Aorta (tissue), 5 donors: ENCODE data around the gene NR2F2. TPM values are rescaled to one million over a fixed set of nuclear protein-coding genes. Genes with fewer than 3 reads are reported as not detected.

ENCODE experiments used
- ATAC-seq: fragments of 200-7000 bp; cut with Tn5 transposase; one replicate; pipeline ENCODE4 v1.9.1; 2022; ENCODE audit warnings: moderate library complexity; ENCODE audit not compliant: low FRiP score
- DNase-seq, 2 donors: peaks; one replicate each; pipeline ENCODE4 v3.0.0-alpha.2; 2020
- H3K27ac ChIP-seq, 2 donors: one replicate each; pipeline ENCODE4 v1.5.1; 2013; ENCODE audit warnings: low read length in 2 of 2, mild to moderate bottlenecking in 2 of 2, moderate library complexity in 2 of 2, control low read depth in 1 of 2, inconsistent platforms in 1 of 2, low read depth in 1 of 2
- H3K27me3 ChIP-seq, 2 donors: one replicate each; pipeline ENCODE4 v1.6.1; 2013; ENCODE audit warnings: control low read depth in 1 of 2, low read length in 1 of 2, mild to moderate bottlenecking in 1 of 2, moderate library complexity in 1 of 2; ENCODE audit not compliant: insufficient read depth in 2 of 2, control insufficient read depth in 1 of 2
- H3K36me3 ChIP-seq, 2 donors: one replicate each; pipeline ENCODE4 v1.6.1; 2013; ENCODE audit warnings: control low read depth in 1 of 2, low read length in 1 of 2, mild to moderate bottlenecking in 1 of 2; ENCODE audit not compliant: insufficient read depth in 2 of 2, control insufficient read depth in 1 of 2
- H3K4me1 ChIP-seq, 2 donors: one replicate each; pipeline ENCODE4 v1.6.1; 2013; ENCODE audit warnings: low read length in 2 of 2, control low read depth in 1 of 2, mild to moderate bottlenecking in 1 of 2, moderate library complexity in 1 of 2; ENCODE audit not compliant: insufficient read depth in 2 of 2, control insufficient read depth in 1 of 2
- H3K4me3 ChIP-seq, 2 donors: one replicate each; pipeline ENCODE4 v1.5.1; 2013; ENCODE audit warnings: low read length in 2 of 2, control low read depth in 1 of 2, mild to moderate bottlenecking in 1 of 2
- H3K9me3 ChIP-seq: one replicate; pipeline ENCODE4 v1.6.1; 2013; ENCODE audit warnings: mild to moderate bottlenecking, low read length; ENCODE audit not compliant: control insufficient read depth
- WGBS, 2 donors: extraction: QIAGEN DNeasy Blood & Tissue Kit; methylation state at CpG; one replicate each; pipeline ENCODE4 v1.1.7; 2013; 5-methylcytosine and 5-hydroxymethylcytosine counted together
- intact Hi-C, 2 donors: fragments of 100-400 bp; cut with DNase I; formaldehyde crosslinking; loops; one replicate each; pipeline versions ENCODE4 v1.14.2 to v1.15.0; 2022
- polyA plus RNA-seq, 2 donors: library from polyadenylated mRNA; stranded (reverse); fragments of 200-250 nt; gene quantifications; one replicate each; pipeline ENCODE4 v1.2.3, GENCODE V29; 2013
- total RNA-seq, 2 donors: library from RNA; stranded (reverse); fragmentation: NEBNext Ultra II Directional; extraction: Animal tissue kit (Norgen Biotek cat#: 25700); gene quantifications; one replicate each; pipeline ENCODE4 v1.2.1, GENCODE V29; 2021
- donor health status: healthy with polysubstance abuse.
- donor health status: Bipolar disorder and iron deficiency.
- donor health status: DM: no; HTN: no; CAD: no.
- donor health status: DM: no; HTN: no; CAD: no.
- donor health status: DM: yes; HTN: yes; CAD: no.

Gene NR2F2
- total and polyA plus RNA-seq, 4 donors = 26.0 to 132 (median 108) TPM

- Histone ChIP-seq H3K4me3 (peak overlapping the region in 1 of 2 donors; percentile 30), H3K27ac (no peak overlapping the region), H3K27me3 (no peaks in the 10 kb centered on the region), H3K36me3 (peaks cover 2 to 4% of the 10 kb centered on the region in 2 donors), H3K4me1 (no peaks in the 10 kb centered on the region), H3K9me3 (no peaks in the 10 kb centered on the region)
- ATAC-seq = no peak
- 37 to 47% methylated on average over 5 of the region's 5 CpGs for WGBS, 2 donors
- intact Hi-C loops = loop anchor here in 1 of 2 donors (10.0 kb wide), 1 partner anchor 873 kb away; no protein-coding TSS in a partner anchor
- no peak for DNase-seq
Measured at GRCh38 chr15:96338074-96338765, 7.7 kb downstream of the NR2F2 start.

DNA sequence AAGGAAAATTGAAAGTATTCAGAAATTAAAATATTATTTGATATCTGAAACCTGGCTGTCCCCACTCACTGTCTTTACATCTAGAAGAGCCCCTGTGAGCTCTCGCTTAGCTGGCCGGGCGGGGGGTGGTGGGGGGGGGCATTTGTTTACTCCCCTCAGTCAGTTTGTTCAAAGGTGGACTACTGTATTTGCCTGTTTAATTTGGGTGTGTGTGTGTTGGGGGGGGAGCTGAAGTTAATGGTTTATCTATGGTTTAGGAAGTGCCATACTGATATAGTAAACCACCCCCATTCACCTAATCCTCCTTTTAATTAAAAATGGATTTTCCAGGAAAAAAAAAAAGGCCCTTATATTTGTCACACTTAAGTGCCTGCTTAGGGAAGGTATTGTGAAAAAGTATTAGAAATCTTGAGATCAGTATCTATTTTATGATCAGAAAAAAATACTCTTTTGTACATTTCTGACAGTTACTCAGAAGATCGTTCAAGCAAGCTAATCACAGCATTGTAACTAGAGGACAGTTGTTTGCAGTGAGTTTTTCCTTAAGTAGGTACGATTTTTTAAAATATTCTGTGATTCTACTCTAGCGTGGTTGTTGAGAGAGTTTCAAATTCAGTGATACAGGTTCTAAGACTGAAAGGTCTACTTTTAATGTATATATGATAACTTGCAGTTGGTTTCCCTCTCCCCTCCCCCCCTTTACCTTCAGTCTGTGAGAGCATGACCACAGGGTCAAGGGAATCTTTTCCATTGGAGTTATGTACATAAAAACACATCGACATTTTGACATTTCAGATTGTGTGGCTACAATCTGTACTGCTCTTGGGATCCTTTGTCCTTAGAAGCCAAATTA, 8.5 kb downstream of the NR2F2 start:
- ATAC-seq (no peak), DNase-seq (no peak)
- Histone ChIP-seq H3K4me3 (peak overlapping the region; percentile 60 to 70), H3K36me3 (peaks cover 2 to 5% of the 10 kb centered on the region in 2 donors), H3K4me1 (no peaks in the 10 kb centered on the region), H3K9me3 (no peaks in the 10 kb centered on the region), H3K27ac (peak overlapping the region in 1 of 2 donors; percentile 44), H3K27me3 (no peaks in the 10 kb centered on the region)
- intact Hi-C loops = loop anchor here in 1 of 2 donors (10.0 kb wide), 1 partner anchor 874 kb away; no protein-coding TSS in a partner anchor
- WGBS, 2 donors = 23 to 28% methylated on average over 7 of the region's 7 CpGs

- H3K9me3 ChIP-seq = no peaks in the 10 kb centered on the region
- ATAC-seq = no peak
- intact Hi-C loops = loop anchor here (5.0 to 10.0 kb wide), 8 partner anchors 875 to 1665 kb away; no protein-coding TSS in a partner anchor
- no peak for DNase-seq
- peak overlapping the region in 1 of 2 donors; percentile 28 for H3K27ac ChIP-seq
- H3K36me3 ChIP-seq = peaks cover 2% of the 10 kb centered on the region in 2 donors
- H3K27me3 ChIP-seq = no peaks in the 10 kb centered on the region
- WGBS, 2 donors = 2 to 3% methylated on average over 8 of the region's 8 CpGs
- H3K4me3 ChIP-seq = peak overlapping the region; percentile 70
- H3K4me1 ChIP-seq = no peaks in the 10 kb centered on the region
Measured at GRCh38 chr15:96339619-96340347, 9.3 kb downstream of the NR2F2 start.

DNA sequence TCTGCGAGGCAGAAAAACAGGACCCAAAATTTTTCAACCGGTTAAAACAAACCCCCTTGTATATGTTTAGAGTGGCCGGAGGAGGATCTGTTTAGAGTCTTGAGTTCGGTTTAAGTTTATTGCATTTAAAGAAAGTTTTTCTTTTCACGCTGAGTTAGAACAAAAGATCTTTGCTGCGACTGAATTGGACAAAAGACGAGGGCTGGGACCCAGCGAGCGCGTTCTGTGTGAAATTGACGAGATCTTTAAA, 9.8 kb downstream of the NR2F2 start:
- H3K27me3 ChIP-seq = no peaks in the 10 kb centered on the region
- no peaks in the 10 kb centered on the region for H3K9me3 ChIP-seq
- peak overlapping the region; percentile 28 to 45 for H3K27ac ChIP-seq
- intact Hi-C loops = loop anchor here (5.0 to 10.0 kb wide), 7 partner anchors 895 to 1665 kb away; no protein-coding TSS in a partner anchor
- no peaks in the 10 kb centered on the region for H3K4me1 ChIP-seq
- no peak for ATAC-seq
- peaks cover 2% of the 10 kb centered on the region in 2 donors for H3K36me3 ChIP-seq
- 0 to 1% methylated on average over 11 of the region's 11 CpGs for WGBS, 2 donors
- peak overlapping the region; percentile 70 for H3K4me3 ChIP-seq
- DNase-seq = no peak

GRCh38 chr15:96340598-96341512, 10.4 kb downstream of the NR2F2 start:
- ATAC-seq (peak; percentile 51), DNase-seq (peak; percentile 66 to 81)
- Histone ChIP-seq H3K4me3 (peak overlapping the region; percentile 70), H3K4me1 (no peaks in the 10 kb centered on the region), H3K27me3 (no peaks in the 10 kb centered on the region), H3K36me3 (peaks cover 2% of the 10 kb centered on the region in 2 donors), H3K9me3 (no peaks in the 10 kb centered on the region), H3K27ac (peak overlapping the region; percentile 28 to 81)
- WGBS, 2 donors = 0 to 1% methylated on average over 47 to 63 of the region's 63 CpGs
- intact Hi-C loops = loop anchor here (5.0 to 10.0 kb wide), 7 partner anchors 894 to 1666 kb away; no protein-coding TSS in a partner anchor

DNA sequence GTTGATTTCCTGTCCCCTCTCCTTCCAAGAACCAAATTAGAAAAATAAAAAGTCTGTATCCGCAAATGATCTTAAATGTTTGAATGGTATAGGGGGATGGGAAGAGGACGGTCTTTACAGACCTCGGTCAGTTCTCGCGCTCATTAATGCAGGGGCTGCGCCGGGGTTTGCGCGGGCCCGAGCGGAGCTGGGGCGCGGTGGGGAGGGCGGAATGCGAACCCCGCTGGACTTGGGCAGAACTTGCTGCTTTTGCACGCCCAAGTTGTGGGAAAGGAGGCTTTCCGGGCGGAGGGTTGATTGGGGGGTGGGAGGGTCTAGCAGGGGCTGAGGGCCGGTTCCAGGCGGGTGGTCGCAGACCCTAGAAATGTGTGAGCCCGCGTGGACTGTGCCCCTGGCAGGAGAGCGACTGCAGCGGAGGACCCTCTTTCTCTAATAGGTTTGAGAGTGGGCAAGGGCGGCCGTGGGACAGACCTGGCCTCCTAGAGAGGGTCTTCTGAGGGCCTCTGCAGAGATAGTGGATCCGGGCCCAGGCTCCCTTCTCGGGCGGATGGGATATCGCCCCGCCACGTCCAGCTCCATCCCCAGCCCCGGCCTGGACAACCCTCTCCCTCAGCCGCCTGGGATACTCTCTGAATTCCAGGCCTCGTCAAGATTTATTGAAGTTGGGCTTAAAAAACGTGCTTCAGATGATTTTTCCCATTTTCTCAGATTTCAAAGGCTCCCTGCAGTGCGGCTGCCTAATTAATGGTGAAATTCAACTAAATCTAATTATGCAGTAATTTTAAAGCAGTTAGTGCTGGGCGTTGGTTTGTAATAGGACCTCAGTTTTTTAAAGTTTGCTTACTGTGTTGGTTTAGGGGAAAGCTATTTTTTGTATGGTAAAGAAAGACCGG, 11.3 kb downstream of the NR2F2 start:
- ATAC-seq = peak; percentile 36
- 66 to 68% methylated on average over 41 of the region's 41 CpGs for WGBS, 2 donors

DNA sequence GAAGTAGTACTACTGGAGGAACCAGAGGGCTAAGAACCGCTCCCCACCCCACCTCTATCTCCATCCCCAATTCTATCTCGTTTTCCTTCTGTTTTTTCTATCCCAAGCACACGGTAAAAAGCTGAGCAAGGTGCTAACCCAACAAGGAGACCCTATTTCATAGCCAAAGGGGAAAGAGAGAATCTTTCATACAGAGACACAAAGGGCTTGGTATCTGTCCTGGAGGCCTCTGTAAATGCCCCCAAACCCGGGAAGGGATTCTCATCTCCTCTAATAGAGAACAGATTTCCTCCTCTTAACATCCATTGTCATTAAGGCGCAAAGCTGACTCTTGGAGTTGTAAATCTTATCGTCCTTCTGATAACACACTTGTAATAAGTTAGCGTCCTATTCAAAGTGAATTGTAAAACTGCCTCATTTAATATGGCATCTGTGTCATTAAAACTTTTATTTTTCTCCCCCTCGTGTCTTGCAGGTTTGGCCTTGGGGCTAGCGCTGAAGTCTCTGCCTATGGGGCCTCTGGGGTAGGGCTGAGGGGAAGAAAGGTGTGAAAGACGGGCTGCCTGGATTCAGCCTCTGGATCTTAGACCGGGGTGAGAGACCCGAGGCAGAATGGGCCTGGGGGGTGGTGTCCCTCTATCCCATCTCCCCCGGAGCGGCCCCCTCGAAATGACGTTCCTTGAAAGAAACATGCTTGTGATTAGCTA, 12.1 kb downstream of the NR2F2 start:
- H3K27me3 ChIP-seq = no peaks in the 10 kb centered on the region
- no peaks in the 10 kb centered on the region for H3K4me1 ChIP-seq
- no peak overlapping the region for H3K4me3 ChIP-seq
- no peak overlapping the region for H3K27ac ChIP-seq
- no peaks in the 10 kb centered on the region for H3K9me3 ChIP-seq
- DNase-seq (no peak), ATAC-seq (no peak)
- peaks cover 0 to 2% of the 10 kb centered on the region in 2 donors for H3K36me3 ChIP-seq
- intact Hi-C loops = loop anchor here (5.0 to 10.0 kb wide), 7 partner anchors 892 to 1668 kb away; no protein-coding TSS in a partner anchor
- 81 to 87% methylated on average over 16 of the region's 16 CpGs for WGBS, 2 donors

More for the DNA sequence above, 11.3 kb downstream of the NR2F2 start:
- H3K36me3 ChIP-seq = peaks cover 0 to 2% of the 10 kb centered on the region in 2 donors
- H3K27me3 ChIP-seq = no peaks in the 10 kb centered on the region
- peak overlapping the region; percentile 70 for H3K4me3 ChIP-seq
- no peaks in the 10 kb centered on the region for H3K4me1 ChIP-seq
- H3K9me3 ChIP-seq = no peaks in the 10 kb centered on the region
- intact Hi-C loops = loop anchor here (5.0 to 10.0 kb wide), 7 partner anchors 893 to 1667 kb away; no protein-coding TSS in a partner anchor
- H3K27ac ChIP-seq = peak overlapping the region in 1 of 2 donors; percentile 7
- peak in 1 of 2 donors; percentile 77 for DNase-seq
